GM18951 (cell line): ENCODE measurements around the gene NLGN1.

Experiments used
- POLR2A ChIP-seq: IDR thresholded peaks from 4 replicates; pipeline ENCODE4 v1.6.1; 2011; ENCODE audit warnings: mild to moderate bottlenecking; ENCODE audit not compliant: insufficient read length, insufficient read depth; ENCODE audit errors: extremely low read depth
- in situ Hi-C: fragments of 300-500 bp; cut with MboI; formaldehyde crosslinking; loops from one replicate; pipeline ENCODE4 v1.12.0; 2022; ENCODE audit warnings: low sequenced_read_pairs, mixed read lengths, inconsistent platforms; ENCODE audit not compliant: unreplicated experiment

NLGN1 gene

DNA sequence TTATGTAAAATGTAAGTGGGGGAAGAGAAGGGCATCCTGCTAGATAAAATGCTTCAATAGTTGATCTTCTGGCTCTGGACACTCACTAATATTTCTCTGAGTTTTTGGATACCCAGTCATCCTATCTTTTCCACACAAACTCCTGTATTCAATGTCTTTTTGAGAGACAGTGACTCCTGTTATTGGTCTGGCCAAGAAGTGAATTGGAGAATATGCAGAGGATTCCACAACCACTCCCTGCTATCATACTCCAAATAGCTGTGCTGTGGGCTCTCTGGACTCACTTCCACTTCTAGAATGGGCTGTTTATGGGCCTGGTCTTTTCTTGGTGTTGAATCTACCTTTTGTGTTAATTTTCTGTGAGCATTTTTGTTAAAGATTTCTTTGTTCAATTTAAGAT is 376.8 kb downstream of the NLGN1 start:
- in situ Hi-C loops: no loop called here
- TF ChIP-seq POLR2A: no peak

GRCh38 chr3:173778251-173778650 is 380.7 kb downstream of the NLGN1 start:
- no peak for TF ChIP-seq POLR2A
- in situ Hi-C loops: no loop called here

GRCh38 chr3:173780067-173780466 is 382.5 kb downstream of the NLGN1 start:
- no peak for TF ChIP-seq POLR2A
- in situ Hi-C loops: no loop called here

DNA sequence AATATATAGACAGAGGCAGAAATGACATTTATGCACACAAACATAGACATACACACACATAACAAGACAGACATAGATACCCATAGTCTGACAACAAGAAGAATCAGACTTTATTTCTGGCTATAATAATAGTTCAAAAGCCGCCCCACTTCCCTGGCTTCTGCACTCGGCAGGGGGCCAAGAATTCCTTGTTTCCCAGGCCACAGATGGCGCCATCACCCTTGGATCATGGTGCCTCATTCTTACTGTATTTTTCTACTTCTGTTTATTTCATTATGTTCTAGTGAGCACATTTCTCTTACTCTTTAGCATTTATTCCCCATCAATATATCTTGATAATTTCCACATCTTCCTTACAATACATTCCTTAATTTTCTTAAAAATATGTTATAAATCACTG is 387.5 kb downstream of the NLGN1 start:
- TF ChIP-seq POLR2A: no peak
- in situ Hi-C loops: no loop called here

GRCh38 chr3:173789530-173790162 is 392.1 kb downstream of the NLGN1 start:
- TF ChIP-seq POLR2A: no peak
- in situ Hi-C loops: no loop called here

DNA sequence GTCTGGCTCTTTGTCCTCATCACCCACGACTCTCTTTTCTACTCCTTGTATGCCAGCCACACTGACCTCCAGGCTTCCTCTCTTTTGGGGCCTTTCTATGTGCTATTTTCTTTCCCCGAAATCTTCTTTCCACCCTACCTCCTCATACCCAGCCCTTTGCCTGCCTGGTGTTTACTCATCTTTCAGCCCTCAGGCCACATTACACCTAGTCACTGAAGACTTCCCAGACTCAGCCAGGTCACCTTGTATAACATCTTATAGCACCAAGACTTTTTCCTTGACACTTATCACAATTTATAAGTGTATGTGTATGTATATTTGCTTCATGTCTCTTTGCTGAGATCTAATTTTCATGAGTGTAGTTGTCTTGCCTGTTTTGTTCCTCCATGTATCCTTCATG is 396.4 kb downstream of the NLGN1 start:
- in situ Hi-C loops: no loop called here
- no peak for TF ChIP-seq POLR2A

- TF ChIP-seq POLR2A: no peak
- in situ Hi-C loops: no loop called here
These were observed 398.9 kb downstream of the NLGN1 start for GRCh38 chr3:173796405-173796804.

GRCh38 chr3:173796890-173797289 is 399.3 kb downstream of the NLGN1 start:
- in situ Hi-C loops: no loop called here

GRCh38 chr3:173799060-173799816 is 401.7 kb downstream of the NLGN1 start:
- TF ChIP-seq POLR2A: no peak
- in situ Hi-C loops: no loop called here

More at GRCh38 chr3:173796890-173797289, 399.3 kb downstream of the NLGN1 start:
- no peak for TF ChIP-seq POLR2A

- in situ Hi-C loops: no loop called here
- no peak for TF ChIP-seq POLR2A
These were observed 402.6 kb downstream of the NLGN1 start for GRCh38 chr3:173800154-173800553.

GRCh38 chr3:173814809-173815208 is 417.3 kb downstream of the NLGN1 start:
- in situ Hi-C loops: no loop called here
- no peak for TF ChIP-seq POLR2A

DNA sequence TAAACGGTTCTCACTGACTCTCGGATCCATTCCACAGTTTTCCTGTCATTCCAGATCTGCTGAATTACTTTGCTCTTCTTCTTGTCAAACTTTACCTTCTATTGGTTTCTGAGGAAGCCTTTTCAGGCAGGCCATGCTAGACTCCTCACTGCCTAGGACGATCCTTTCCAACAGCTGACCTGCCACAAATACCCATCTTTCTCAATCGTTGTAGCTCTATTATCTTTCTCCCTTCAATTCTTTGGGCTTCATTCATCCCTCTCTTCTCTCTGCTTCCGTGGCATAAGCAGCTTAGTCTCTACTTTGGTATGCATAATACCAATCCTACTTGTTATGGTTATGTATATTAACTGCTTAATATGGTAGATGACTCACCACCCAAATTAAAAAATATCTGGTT is 421.8 kb downstream of the NLGN1 start:
- TF ChIP-seq POLR2A: no peak
- in situ Hi-C loops: no loop called here

GRCh38 chr3:173823911-173824460 is 426.4 kb downstream of the NLGN1 start:
- in situ Hi-C loops: no loop called here
- no peak for TF ChIP-seq POLR2A

- no peak for TF ChIP-seq POLR2A
- in situ Hi-C loops: no loop called here
These were observed 428.2 kb downstream of the NLGN1 start for GRCh38 chr3:173825730-173826129.
